IPS-NIHi11 (cell line): ENCODE data around the gene ELK4.

Experiments
- DNase-seq: peaks from one replicate; pipeline ENCODE4 v3.0.0; 2012; ENCODE audit warnings: mixed read lengths, low spot score

Gene ELK4

GRCh38 chr1:205563927-205564441 is 67.8 kb downstream of the ELK4 start:
- DNase-seq, result no peak

- no peak for DNase-seq
Measured at GRCh38 chr1:205561501-205562203, 70.2 kb downstream of the ELK4 start.
